ENCODE data around the gene ACVR1. TPM values are rescaled to one million over a fixed set of nuclear protein-coding genes. Genes with fewer than 3 reads are reported as not detected.
A peak's percentile ranks its signal among the peaks of the same experiment; 100 is the strongest.

The ACVR1 gene
- total and polyA plus RNA-seq, 2 of the 13 experiments (the other 11 are each of a cell fraction or from before 2014, with no cell fraction given), result 2.3 to 5.4 TPM

GRCh38 chr2:157837851-157838441 is 38.2 kb downstream of the ACVR1 start (continued):
- 0 out of 2 replicates have a peak, but pooled peaks have one; percentile 37 for TF ChIP-seq SNAPC4 (CRISPR knock-in tag; IDR thresholded peaks at IDR 0.05)
- peak; percentile 18; the same call in 1 of the 2 replicates for TF ChIP-seq HOXA3 (CRISPR knock-in tag; IDR thresholded peaks at IDR 0.05)
- no peak for TF ChIP-seq ZBTB37 (CRISPR knock-in tag; IDR thresholded peaks at IDR 0.05)
- TF ChIP-seq DMAP1 (CRISPR knock-in tag; IDR thresholded peaks at IDR 0.05), result 0 out of 2 replicates have a peak, but pooled peaks have one; percentile 5
- no peak for TF ChIP-seq NONO (IDR thresholded peaks at IDR 0.05)
- 0 out of 2 replicates have a peak, but pooled peaks have one; percentile 7 for TF ChIP-seq NONO (CRISPR knock-in tag; conservative IDR thresholded peaks at IDR 0.05)
- TF ChIP-seq MED1 (CRISPR knock-in tag; IDR thresholded peaks at IDR 0.05), result peak; percentile 28; the same call in 1 of the 2 replicates
- TF ChIP-seq TBL1XR1 (IDR thresholded peaks at IDR 0.05; ENCODE audit: borderline replicate concordance, low read length, partially characterized antibody), result no peak
- TF ChIP-seq GMEB1 (CRISPR knock-in tag; IDR thresholded peaks at IDR 0.05; ENCODE audit: borderline replicate concordance), result peak; percentile 11; the same call in 1 of the 2 replicates
- 0 out of 2 replicates have a peak, but pooled peaks have one; percentile 20 for TF ChIP-seq ZNF772 (CRISPR knock-in tag; IDR thresholded peaks at IDR 0.05)
- peak; percentile 60; the same call in 1 of the 2 replicates for TF ChIP-seq ZNF777 (CRISPR knock-in tag; IDR thresholded peaks at IDR 0.05)
- TF ChIP-seq ZMYM4 (CRISPR knock-in tag; IDR thresholded peaks at IDR 0.05), result 0 out of 2 replicates have a peak, but pooled peaks have one; percentile 8
- 0 out of 2 replicates have a peak, but pooled peaks have one; percentile 26 for TF ChIP-seq CREB3 (CRISPR knock-in tag; IDR thresholded peaks at IDR 0.05)
- no peak for TF ChIP-seq ISL2 (CRISPR knock-in tag; IDR thresholded peaks at IDR 0.05)
- TF ChIP-seq ZNF775 (CRISPR knock-in tag; IDR thresholded peaks at IDR 0.05; ENCODE audit: borderline replicate concordance), result 0 out of 2 replicates have a peak, but pooled peaks have one; percentile 7
- TF ChIP-seq ZNF12 (CRISPR knock-in tag; IDR thresholded peaks at IDR 0.05), result 0 out of 2 replicates have a peak, but pooled peaks have one; percentile 14
- TF ChIP-seq ZFP90 (CRISPR knock-in tag; IDR thresholded peaks at IDR 0.05; ENCODE audit: borderline replicate concordance), result peak; percentile 58; the same call in 1 of the 2 replicates
- no peak for TF ChIP-seq MEIS2 (CRISPR knock-in tag; IDR thresholded peaks at IDR 0.05)
- 0 out of 4 replicates have a peak, but pooled peaks of 1 of the 2 experiments have one; percentile 5 for TF ChIP-seq POLR2A (IDR thresholded peaks at IDR 0.05; ENCODE audit: insufficient read depth in 1 of 2, low read depth in 2 of 2, low read length in 2 of 2)
- TF ChIP-seq ISX (CRISPR knock-in tag; conservative IDR thresholded peaks at IDR 0.05), result 0 out of 2 replicates have a peak, but pooled peaks have one; percentile 49
- 0 out of 2 replicates have a peak, but pooled peaks have one; percentile 11 for TF ChIP-seq GFI1 (CRISPR knock-in tag; IDR thresholded peaks at IDR 0.05; ENCODE audit: borderline replicate concordance)
- peak; percentile 25 for TF ChIP-seq TEAD3 (CRISPR knock-in tag; optimal IDR thresholded peaks at IDR 0.05; ENCODE audit: borderline replicate concordance)
